Smooth muscle cell (in vitro differentiated cells): Measurements from ENCODE around the gene PARK7. TPM values are rescaled to one million over a fixed set of nuclear protein-coding genes. Genes with fewer than 3 reads are reported as not detected.
A peak's percentile ranks its signal among the peaks of the same experiment; 100 is the strongest.

Experiments used
- DNase-seq: peaks from one replicate; lab custom pipeline; 2025; ENCODE audit not compliant: unreplicated experiment; lab: John Stamatoyannopoulos, UW
- H2AFZ ChIP-seq: fragments of 200-600 bp; sonication (generic); 2 replicates; pipeline ENCODE4 v1.6.0; 2016; ENCODE audit warnings: antibody characterized with exemption, low read depth, mild to moderate bottlenecking
- H3F3A ChIP-seq: fragments of 200-600 bp; sonication (generic); 2 replicates; pipeline ENCODE4 v1.6.0; 2017; ENCODE audit warnings: antibody characterized with exemption, low read depth
- H3K27ac ChIP-seq: fragments of 200-600 bp; sonication (generic); 2 replicates; pipeline ENCODE4 v1.5.1; 2016; ENCODE audit warnings: low read depth, mild to moderate bottlenecking
- H3K27me3 ChIP-seq: fragments of 200-600 bp; sonication (generic); 2 replicates; pipeline ENCODE4 v1.6.1; 2016; ENCODE audit warnings: low read depth, mild to moderate bottlenecking
- H3K36me3 ChIP-seq: fragments of 200-600 bp; sonication (generic); 2 replicates; pipeline ENCODE4 v1.5.1; 2016; ENCODE audit warnings: low read depth
- H3K4me1 ChIP-seq: fragments of 200-600 bp; sonication (generic); 2 replicates; pipeline ENCODE4 v1.5.1; 2016; ENCODE audit warnings: low read depth
- H3K4me2 ChIP-seq: fragments of 200-600 bp; sonication (generic); 2 replicates; pipeline ENCODE4 v1.6.0; 2016; ENCODE audit warnings: mild to moderate bottlenecking
- H3K4me3 ChIP-seq: fragments of 200-600 bp; sonication (generic); 2 replicates; pipeline ENCODE4 v1.5.1; 2016; ENCODE audit warnings: mild to moderate bottlenecking
- H3K79me2 ChIP-seq: fragments of 200-600 bp; sonication (generic); 2 replicates; pipeline ENCODE4 v1.6.0; 2016; ENCODE audit warnings: low read depth, mild to moderate bottlenecking
- H3K9ac ChIP-seq: fragments of 200-600 bp; sonication (generic); 2 replicates; pipeline ENCODE4 v1.6.0; 2016; ENCODE audit warnings: low read depth
- H3K9me3 ChIP-seq: fragments of 200-600 bp; sonication (generic); replicated peaks from 2 replicates; pipeline ENCODE4 v1.5.1; 2016; ENCODE audit warnings: low read depth
- H4K20me1 ChIP-seq: fragments of 200-600 bp; sonication (generic); 2 replicates; pipeline ENCODE4 v1.6.0; 2016; ENCODE audit warnings: low read depth
- WGBS: methylation state at CpG from one replicate; pipeline ENCODE4 v1.1.7; 2016; ENCODE audit warnings: low lambda C conversion rate; 5-methylcytosine and 5-hydroxymethylcytosine counted together
- polyA plus RNA-seq: library from polyadenylated mRNA; unstranded; fragments of >200 nt; fragmentation: Nextera tagmentation; extraction: Ambion mirVana; gene quantifications from 2 replicates; pipeline ENCODE4 v1.2.1, GENCODE V29; 2016
- total RNA-seq: library from RNA; depleted of rRNA; stranded (reverse); fragments of >200 nt; gene quantifications from 2 replicates; pipeline ENCODE4 v1.2.3, GENCODE V29; 2014
- TF ChIP-seq, protein P1 (sequence below): fragments of 200-600 bp; sonication (generic); IDR thresholded peaks from 2 replicates; pipeline ENCODE4 v1.5.1; 2017; ENCODE audit warnings: borderline replicate concordance, mild to moderate bottlenecking, antibody characterized with exemption; ENCODE audit not compliant: insufficient read depth, poor library complexity, severe bottlenecking

The PARK7 gene
- total and polyA plus RNA-seq, 2 experiments from 2014 or later, result 179 to 461 TPM

DNA sequence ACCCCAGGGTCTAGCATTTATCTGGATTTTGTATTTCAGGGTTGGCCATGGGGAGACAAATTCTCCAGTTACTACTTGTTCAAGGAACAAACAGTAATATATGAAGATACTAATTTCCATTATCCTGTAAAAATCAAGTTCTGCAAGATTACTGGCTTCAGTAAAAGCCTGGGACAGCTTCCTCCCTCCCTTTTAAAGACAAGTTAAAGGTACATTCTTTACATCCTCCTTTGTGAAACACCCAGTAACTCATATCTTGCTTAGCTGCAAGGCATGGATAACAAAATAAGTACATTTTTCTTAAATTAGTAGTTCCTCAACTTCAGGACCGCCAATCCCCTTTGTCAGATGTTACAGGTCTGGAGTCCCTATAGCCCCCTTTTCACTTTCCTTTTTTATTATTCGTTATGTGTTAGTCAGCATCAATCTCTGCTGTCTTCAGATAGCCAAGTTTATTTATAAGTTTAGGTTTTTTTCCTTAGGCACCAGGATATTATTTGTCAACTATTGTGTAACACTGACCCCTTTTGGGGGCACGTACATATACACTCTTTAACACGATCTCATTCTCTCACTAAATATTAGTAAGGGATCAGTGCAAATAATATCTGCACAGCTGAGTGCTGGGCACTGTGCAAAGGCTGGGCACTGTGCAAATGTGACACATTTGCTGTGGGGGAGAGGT lies 54.8 kb downstream of the PARK7 start:
- Histone ChIP-seq H2AFZ (no peak overlapping the region), H4K20me1 (peaks cover 100% of the 10 kb centered on the region), H3K36me3 (peaks cover 13% of the 10 kb centered on the region), H3K4me1 (peaks cover 61% of the 10 kb centered on the region), H3K9me3 (no peaks in the 10 kb centered on the region), H3K27me3 (no peaks in the 10 kb centered on the region), H3K4me2 (peak overlapping the region; percentile 94), H3K27ac (peak overlapping the region; percentile 93), H3K79me2 (peaks cover 98% of the 10 kb centered on the region), H3F3A (peaks cover 60% of the 10 kb centered on the region), H3K9ac (no peak overlapping the region), H3K4me3 (no peak overlapping the region)
- TF ChIP-seq, protein P1, sequence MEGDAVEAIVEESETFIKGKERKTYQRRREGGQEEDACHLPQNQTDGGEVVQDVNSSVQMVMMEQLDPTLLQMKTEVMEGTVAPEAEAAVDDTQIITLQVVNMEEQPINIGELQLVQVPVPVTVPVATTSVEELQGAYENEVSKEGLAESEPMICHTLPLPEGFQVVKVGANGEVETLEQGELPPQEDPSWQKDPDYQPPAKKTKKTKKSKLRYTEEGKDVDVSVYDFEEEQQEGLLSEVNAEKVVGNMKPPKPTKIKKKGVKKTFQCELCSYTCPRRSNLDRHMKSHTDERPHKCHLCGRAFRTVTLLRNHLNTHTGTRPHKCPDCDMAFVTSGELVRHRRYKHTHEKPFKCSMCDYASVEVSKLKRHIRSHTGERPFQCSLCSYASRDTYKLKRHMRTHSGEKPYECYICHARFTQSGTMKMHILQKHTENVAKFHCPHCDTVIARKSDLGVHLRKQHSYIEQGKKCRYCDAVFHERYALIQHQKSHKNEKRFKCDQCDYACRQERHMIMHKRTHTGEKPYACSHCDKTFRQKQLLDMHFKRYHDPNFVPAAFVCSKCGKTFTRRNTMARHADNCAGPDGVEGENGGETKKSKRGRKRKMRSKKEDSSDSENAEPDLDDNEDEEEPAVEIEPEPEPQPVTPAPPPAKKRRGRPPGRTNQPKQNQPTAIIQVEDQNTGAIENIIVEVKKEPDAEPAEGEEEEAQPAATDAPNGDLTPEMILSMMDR, result peak; percentile 20
- 56% methylated on average over 4 of the region's 4 CpGs for WGBS
- no peak for DNase-seq

DNA sequence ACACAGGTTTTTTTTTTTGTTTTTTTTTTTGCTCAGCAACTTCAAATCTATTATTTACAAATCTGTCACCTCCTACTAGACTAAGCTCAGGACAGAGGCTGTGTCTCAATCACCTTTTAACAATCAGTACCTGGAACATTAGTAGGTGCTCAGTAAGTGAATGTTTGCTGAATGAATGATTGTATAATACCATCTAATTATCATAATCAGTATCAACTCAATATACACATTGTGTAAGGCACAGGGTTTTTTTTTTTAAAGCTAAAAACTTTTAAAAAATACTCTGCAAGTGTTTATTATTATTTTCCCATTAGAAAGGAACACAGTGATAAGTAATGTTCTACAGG lies 55.4 kb downstream of the PARK7 start:
- peak overlapping the region; percentile 93 for H3K27ac ChIP-seq
- H3F3A ChIP-seq, result peaks cover 55% of the 10 kb centered on the region
- H3K36me3 ChIP-seq, result peaks cover 13% of the 10 kb centered on the region
- TF ChIP-seq, protein P1, result no peak
- H3K27me3 ChIP-seq, result no peaks in the 10 kb centered on the region
- peaks cover 98% of the 10 kb centered on the region for H3K79me2 ChIP-seq
- DNase-seq, result no peak
- H3K4me2 ChIP-seq, result peak overlapping the region; percentile 94
- H3K4me3 ChIP-seq, result peak overlapping the region; percentile 0
- H3K4me1 ChIP-seq, result peaks cover 66% of the 10 kb centered on the region
- H3K9ac ChIP-seq, result no peak overlapping the region
- no peak overlapping the region for H2AFZ ChIP-seq
- H3K9me3 ChIP-seq, result no peaks in the 10 kb centered on the region
- H4K20me1 ChIP-seq, result peaks cover 100% of the 10 kb centered on the region

DNA sequence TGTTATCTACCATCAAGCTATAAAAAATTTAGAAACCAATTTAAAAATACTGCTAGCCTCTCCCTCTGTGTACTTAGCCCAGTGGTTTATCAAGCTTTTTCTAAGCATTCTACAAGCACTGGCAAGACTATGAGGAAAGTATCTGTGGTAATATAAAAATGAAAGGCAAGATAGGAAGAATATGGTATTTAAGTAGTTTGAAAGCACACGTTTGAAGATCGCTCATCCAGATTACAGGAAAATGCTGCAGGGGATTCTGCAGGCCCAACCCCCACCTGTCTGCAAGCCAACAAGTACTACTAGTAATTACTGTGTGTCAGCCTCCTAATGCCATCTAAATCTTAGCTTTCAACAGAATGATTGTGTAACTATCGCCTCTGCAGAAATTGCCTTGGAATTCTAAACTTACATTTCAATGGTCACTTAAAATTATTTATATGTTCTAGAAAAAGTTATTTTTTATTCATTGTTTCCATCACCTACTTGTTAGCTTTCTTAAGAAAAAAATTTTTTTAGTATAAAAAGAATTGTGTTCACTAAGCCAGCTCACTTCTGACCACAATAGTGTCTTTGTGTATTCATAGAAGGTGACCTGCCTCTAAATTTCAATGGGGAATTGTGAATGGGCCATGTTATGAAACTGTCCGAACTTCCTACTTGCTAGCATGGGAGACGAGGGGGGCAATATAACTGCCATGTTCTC lies 56.1 kb downstream of the PARK7 start:
- no peak for DNase-seq
- no peaks in the 10 kb centered on the region for H3K9me3 ChIP-seq
- peaks cover 100% of the 10 kb centered on the region for H4K20me1 ChIP-seq
- H3K4me1 ChIP-seq, result peaks cover 74% of the 10 kb centered on the region
- TF ChIP-seq, protein P1, result no peak
- peak overlapping the region; percentile 94 for H3K4me2 ChIP-seq
- peaks cover 13% of the 10 kb centered on the region for H3K36me3 ChIP-seq
- WGBS, result 15% methylated on average over 5 of the region's 5 CpGs
- no peak overlapping the region for H3K9ac ChIP-seq
- H3K27ac ChIP-seq, result peak overlapping the region; percentile 93
- H3K27me3 ChIP-seq, result no peaks in the 10 kb centered on the region
- peaks cover 47% of the 10 kb centered on the region for H3F3A ChIP-seq
- H3K79me2 ChIP-seq, result peaks cover 98% of the 10 kb centered on the region
- no peak overlapping the region for H2AFZ ChIP-seq
- H3K4me3 ChIP-seq, result peak overlapping the region; percentile 0
